ENCODE measurements around the gene PLEKHM3. TPM values are rescaled to one million over a fixed set of nuclear protein-coding genes. Genes with fewer than 3 reads are reported as not detected.

Gene PLEKHM3
- total and polyA plus RNA-seq, 2 experiments from 2014 or later = 3.9 to 8.8 TPM

- Mint-ChIP-seq H3K27me3 (ENCODE audit: insufficient read depth, low read depth, poor library complexity) (peaks cover 2% of the 10 kb centered on the region), H3K36me3 (ENCODE audit: low read depth) (0 out of 3 replicates have a peak, but pooled peaks cover 2% of the 10 kb centered on the region), H3K4me3 (no peak overlapping the region), H3K4me1 (peaks cover 10% of the 10 kb centered on the region), H3K27ac (no peak overlapping the region), H3K9me3 (peaks cover 7% of the 10 kb centered on the region; the same call in 2 of the 3 replicates)
- DNase-seq (ENCODE audit: low spot score) (no peak), ATAC-seq (no peak)
- Histone ChIP-seq H3K4me3 (no peak overlapping the region), H3K27ac (ENCODE audit: low read depth) (no peak overlapping the region), H3K79me2 (replicated peaks; ENCODE audit: insufficient read depth) (no peaks in the 10 kb centered on the region), H3K4me1 (ENCODE audit: insufficient read depth) (no peaks in the 10 kb centered on the region; the same call in 1 of the 2 replicates), H3K9me2 (ENCODE audit: insufficient read depth) (no peaks in the 10 kb centered on the region), H4K20me1 (replicated peaks; ENCODE audit: insufficient read depth) (no peaks in the 10 kb centered on the region), H3F3A (replicated peaks; ENCODE audit: low read depth) (no peaks in the 10 kb centered on the region), H2AFZ (no peak overlapping the region), H3K4me2 (no peak overlapping the region), H3K27me3 (ENCODE audit: insufficient read depth) (no peaks in the 10 kb centered on the region), H3K36me3 (ENCODE audit: insufficient read depth) (no peaks in the 10 kb centered on the region)
- TF ChIP-seq POLR2AphosphoS5 (IDR thresholded peaks at IDR 0.05; ENCODE audit: low read depth) (no peak), EZH2 (IDR thresholded peaks at IDR 0.05; ENCODE audit: low read depth, unreplicated experiment) (no peak), ZNF331 (CRISPR knock-in tag; IDR thresholded peaks at IDR 0.05; ENCODE audit: low read depth) (no peak), ZNF462 (CRISPR knock-in tag; IDR thresholded peaks at IDR 0.05) (no peak), REST (IDR thresholded peaks at IDR 0.05; ENCODE audit: unreplicated experiment) (no peak), NANOG (IDR thresholded peaks at IDR 0.05; ENCODE audit: borderline replicate concordance) (no peak), ETS1 (IDR thresholded peaks at IDR 0.05) (no peak), CREB1 (CRISPR knock-in tag; IDR thresholded peaks at IDR 0.05; ENCODE audit: low read depth) (no peak), CTCF (conservative IDR thresholded peaks at IDR 0.05; ENCODE audit: low read depth in 2 of 2) (no peak), ZNF114 (CRISPR knock-in tag; IDR thresholded peaks at IDR 0.05) (no peak), STAT1 (IDR thresholded peaks at IDR 0.05; ENCODE audit: unreplicated experiment) (no peak), JUNB (IDR thresholded peaks at IDR 0.05; ENCODE audit: unreplicated experiment) (no peak), EZH2phosphoT487 (IDR thresholded peaks at IDR 0.05; ENCODE audit: unreplicated experiment) (no peak)
Measured at GRCh38 chr2:208036357-208036756, 11.0 kb upstream of the PLEKHM3 start.

Measured in GM23338 (cell line).